ENCODE measurements around the gene FBXL17.

DNA sequence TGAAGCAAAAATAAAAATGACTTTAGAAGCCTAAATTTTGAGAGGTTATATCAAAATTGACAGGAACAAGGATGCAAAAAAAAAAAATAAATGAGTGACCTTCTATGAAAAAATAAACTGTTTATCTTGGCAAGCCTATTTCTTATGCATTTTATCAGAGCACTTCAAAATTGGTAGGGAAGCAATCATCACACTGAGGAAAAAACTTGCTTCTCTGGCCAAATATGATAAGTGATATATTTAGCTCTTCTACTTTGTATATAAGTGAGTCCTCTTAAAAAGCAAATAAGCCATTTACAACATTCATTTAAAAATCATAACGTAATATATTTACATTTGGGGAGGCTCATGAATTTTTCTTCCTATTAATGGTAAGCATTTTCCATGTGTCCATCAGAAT is 287.1 kb downstream of the FBXL17 start:
- no peak for TF ChIP-seq PRRX2 (CRISPR knock-in tag; IDR thresholded peaks at IDR 0.05)
- no peak for TF ChIP-seq TEAD4 (CRISPR knock-in tag; IDR thresholded peaks at IDR 0.05)
- TF ChIP-seq, protein P1, sequence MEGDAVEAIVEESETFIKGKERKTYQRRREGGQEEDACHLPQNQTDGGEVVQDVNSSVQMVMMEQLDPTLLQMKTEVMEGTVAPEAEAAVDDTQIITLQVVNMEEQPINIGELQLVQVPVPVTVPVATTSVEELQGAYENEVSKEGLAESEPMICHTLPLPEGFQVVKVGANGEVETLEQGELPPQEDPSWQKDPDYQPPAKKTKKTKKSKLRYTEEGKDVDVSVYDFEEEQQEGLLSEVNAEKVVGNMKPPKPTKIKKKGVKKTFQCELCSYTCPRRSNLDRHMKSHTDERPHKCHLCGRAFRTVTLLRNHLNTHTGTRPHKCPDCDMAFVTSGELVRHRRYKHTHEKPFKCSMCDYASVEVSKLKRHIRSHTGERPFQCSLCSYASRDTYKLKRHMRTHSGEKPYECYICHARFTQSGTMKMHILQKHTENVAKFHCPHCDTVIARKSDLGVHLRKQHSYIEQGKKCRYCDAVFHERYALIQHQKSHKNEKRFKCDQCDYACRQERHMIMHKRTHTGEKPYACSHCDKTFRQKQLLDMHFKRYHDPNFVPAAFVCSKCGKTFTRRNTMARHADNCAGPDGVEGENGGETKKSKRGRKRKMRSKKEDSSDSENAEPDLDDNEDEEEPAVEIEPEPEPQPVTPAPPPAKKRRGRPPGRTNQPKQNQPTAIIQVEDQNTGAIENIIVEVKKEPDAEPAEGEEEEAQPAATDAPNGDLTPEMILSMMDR (IDR thresholded peaks at IDR 0.05), result no peak
- no peak for TF ChIP-seq ATF1 (CRISPR knock-in tag; IDR thresholded peaks at IDR 0.05)
- no peak for TF ChIP-seq SP1 (CRISPR knock-in tag; conservative IDR thresholded peaks at IDR 0.05)
- TF ChIP-seq, protein P2, sequence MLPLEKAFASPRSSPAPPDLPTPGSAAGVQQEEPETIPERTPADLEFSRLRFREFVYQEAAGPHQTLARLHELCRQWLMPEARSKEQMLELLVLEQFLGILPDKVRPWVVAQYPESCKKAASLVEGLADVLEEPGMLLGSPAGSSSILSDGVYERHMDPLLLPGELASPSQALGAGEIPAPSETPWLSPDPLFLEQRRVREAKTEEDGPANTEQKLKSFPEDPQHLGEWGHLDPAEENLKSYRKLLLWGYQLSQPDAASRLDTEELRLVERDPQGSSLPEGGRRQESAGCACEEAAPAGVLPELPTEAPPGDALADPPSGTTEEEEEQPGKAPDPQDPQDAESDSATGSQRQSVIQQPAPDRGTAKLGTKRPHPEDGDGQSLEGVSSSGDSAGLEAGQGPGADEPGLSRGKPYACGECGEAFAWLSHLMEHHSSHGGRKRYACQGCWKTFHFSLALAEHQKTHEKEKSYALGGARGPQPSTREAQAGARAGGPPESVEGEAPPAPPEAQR (CRISPR knock-in tag; IDR thresholded peaks at IDR 0.05), result no peak
- no peak for TF ChIP-seq JUN (CRISPR knock-in tag; IDR thresholded peaks at IDR 0.05)
- no peak for TF ChIP-seq NR2C2 (CRISPR knock-in tag; IDR thresholded peaks at IDR 0.05)
- no peak for TF ChIP-seq ZNF121 (CRISPR knock-in tag; IDR thresholded peaks at IDR 0.05)
- no peak for TF ChIP-seq RELA (CRISPR knock-in tag; IDR thresholded peaks at IDR 0.05; ENCODE audit: borderline replicate concordance)
- TF ChIP-seq SOX15 (CRISPR knock-in tag; IDR thresholded peaks at IDR 0.05), result no peak
- TF ChIP-seq MXD4 (CRISPR knock-in tag; IDR thresholded peaks at IDR 0.05; ENCODE audit: borderline replicate concordance), result no peak

Measured in WTC11 (cell line).